GM12878 (cell line): Measurements from ENCODE around the gene ZWILCH. TPM values are rescaled to one million over a fixed set of nuclear protein-coding genes. Genes with fewer than 3 reads are reported as not detected.

Source experiments
- ATAC-seq: fragments of 200-7000 bp; cut with Tn5 transposase; 3 replicates; pipeline ENCODE4 v1.9.1; 2020; ENCODE audit warnings: mild to moderate bottlenecking, moderate library complexity
- BruUV-seq: library from RNA; stranded (reverse); fragments of 400-500 nt; replicated peaks from 2 replicates; lab custom pipeline; 2021; lab: Mats Ljungman, UMichigan
- CTCF ChIA-PET: fragments of 300-600 bp; sonication (Branson Sonifier 250); formaldehyde crosslinking; extraction: SDS; loops from one replicate; lab custom pipeline; 2021; ENCODE audit warnings: inconsistent platforms; lab: Yijun Ruan, JAX
- POLR2A ChIA-PET: fragments of 350-600 bp; formaldehyde crosslinking; extraction: SDS; loops from one replicate; lab custom pipeline; 2021; ENCODE audit warnings: inconsistent platforms; lab: Charles Lee
- RAD21 ChIA-PET: fragments of 300-600 bp; sonication (Branson Sonifier 250); formaldehyde crosslinking; loops from one replicate; lab custom pipeline; 2023; ENCODE audit warnings: antibody characterized with exemption; ENCODE audit not compliant: unreplicated experiment; lab: Charles Lee
- SMC1A ChIA-PET: fragments of 300-600 bp; sonication (Branson Sonifier 250); formaldehyde crosslinking; loops from one replicate; lab custom pipeline; 2023; ENCODE audit not compliant: unreplicated experiment, uncharacterized antibody; lab: Charles Lee
- DNase-seq: peaks from one replicate; pipeline ENCODE4 v3.0.0-alpha.2; 2011; ENCODE audit warnings: low read depth, low spot score
- FAIRE-seq: peaks from 3 replicates; lab custom pipeline; 2011; peaks lifted over from hg19 to GRCh38; lab: Jason Lieb, UNC
- H2AFZ ChIP-seq: 2 replicates; pipeline ENCODE4 v1.6.0; 2011; ENCODE audit warnings: low read depth, low read length, control low read depth; ENCODE audit not compliant: control insufficient read depth
- H3K27ac ChIP-seq: 2 replicates; pipeline ENCODE4 v1.5.1; 2011; ENCODE audit warnings: control low read depth; ENCODE audit not compliant: control insufficient read depth, insufficient read depth
- H3K27me3 ChIP-seq, 2 experiments: replicated peaks in 1 of 2; 2 replicates each; pipeline versions ENCODE4 v1.6.0 to v1.6.1; 2011; ENCODE audit warnings: low read length in 1 of 2; ENCODE audit not compliant: control insufficient read depth in 2 of 2, insufficient read depth in 2 of 2
- H3K36me3 ChIP-seq, 2 experiments: 2 replicates each; pipeline ENCODE4 v1.5.1; 2011; ENCODE audit warnings: low read length in 1 of 2; ENCODE audit not compliant: control insufficient read depth in 2 of 2, insufficient read depth in 2 of 2
- H3K4me1 ChIP-seq: 2 replicates; pipeline ENCODE4 v1.6.1; 2011; ENCODE audit warnings: mild to moderate bottlenecking, low read length, moderate library complexity, mixed read lengths; ENCODE audit not compliant: control insufficient read depth, insufficient read depth
- H3K4me2 ChIP-seq: 2 replicates; pipeline ENCODE4 v1.6.0; 2011; ENCODE audit warnings: control low read depth; ENCODE audit not compliant: control insufficient read depth, insufficient read depth
- H3K4me3 ChIP-seq: fragments of 200-600 bp; sonication (generic); 2 replicates; pipeline ENCODE4 v1.5.1; 2016
- H3K79me2 ChIP-seq: 2 replicates; pipeline ENCODE4 v1.6.0; 2011; ENCODE audit warnings: low read length; ENCODE audit not compliant: control insufficient read depth, insufficient read depth
- H3K9ac ChIP-seq: 2 replicates; pipeline ENCODE4 v1.8.0; 2011; ENCODE audit warnings: low read length, control low read depth, mixed read lengths; ENCODE audit not compliant: control insufficient read depth, insufficient read depth
- H3K9me3 ChIP-seq: replicated peaks from 3 replicates; pipeline ENCODE4 v1.5.1; 2011; ENCODE audit warnings: mild to moderate bottlenecking, low read length; ENCODE audit not compliant: control insufficient read depth, insufficient read depth
- H4K20me1 ChIP-seq: 2 replicates; pipeline ENCODE4 v1.6.0; 2011; ENCODE audit not compliant: control insufficient read depth, insufficient read depth
- DPF2 ChIP-seq: fragments of 450-650 bp; IDR thresholded peaks from 2 replicates; pipeline ENCODE4 v1.6.1; 2017; ENCODE audit warnings: mild to moderate bottlenecking
- PRDM15 ChIP-seq: fragments of 450-650 bp; formaldehyde crosslinking; IDR thresholded peaks from 2 replicates; pipeline ENCODE4 v1.4.0; 2020; ENCODE audit warnings: mild to moderate bottlenecking, moderate library complexity
- RBBP5 ChIP-seq: fragments of 200-600 bp; sonication (generic); conservative IDR thresholded peaks from 2 replicates; pipeline ENCODE4 v1.6.1; 2016
- TCF12 ChIP-seq: IDR thresholded peaks from 2 replicates; pipeline ENCODE4 v1.6.1; 2011; ENCODE audit warnings: low read depth, mild to moderate bottlenecking, low read length
- WGBS: methylation state at CpG from one replicate; pipeline ENCODE4 v1.1.6; 2016; ENCODE audit warnings: low lambda C conversion rate; ENCODE audit not compliant: insufficient replicate concordance, insufficient coverage; ENCODE audit errors: missing lambda C conversion rate; 5-methylcytosine and 5-hydroxymethylcytosine counted together
- in situ Hi-C: fragments of 300-500 bp; cut with MboI; formaldehyde crosslinking; loops from 9 replicates; pipeline ENCODE4 v1.14.3; 2018; ENCODE audit warnings: mixed read lengths
- intact Hi-C: fragments of 100-400 bp; cut with micrococcal nuclease; formaldehyde crosslinking; loops from one replicate; pipeline ENCODE4 v1.14.2; 2022; ENCODE audit not compliant: unreplicated experiment
- polyA plus RNA-seq, 11 experiments: library from polyadenylated mRNA; depleted of rRNA in 4 of 11; unstranded in 6 of 11; stranded (reverse) in 5 of 11; fragments of >200 nt; fragmentation: Nextera tagmentation in 4 of 11; fragmentation: Illumina TruSeq in 1 of 11; extraction: Ambion mirVana in 4 of 11; extraction: Trizol in 1 of 11; gene quantifications; 1 replicate in 1 of 11; 2 replicates in 10 of 11; pipeline versions ENCODE4 v1.2.1 to v1.2.3, GENCODE V29; 2011 to 2016; ENCODE audit warnings: inconsistent platforms in 2 of 11, missing spikeins in 2 of 11, low read depth in 1 of 11
- total RNA-seq, 4 experiments: library from RNA; depleted of rRNA in 3 of 4; stranded (reverse); fragments of >200 nt in 3 of 4; fragmentation: Illumina TruSeq in 1 of 4; extraction: Trizol in 1 of 4; gene quantifications; 2 replicates each; pipeline versions ENCODE4 v1.2.1 to v1.2.3, GENCODE V29; 2013 to 2021

Gene ZWILCH
- total and polyA plus RNA-seq, 10 of the 15 experiments (the other 5 are each of a cell fraction or from before 2014, with no cell fraction given): 15.6 to 73.9 (median 32.4) TPM

GRCh38 chr15:66505818-66506217, 692 bp downstream of the ZWILCH start:
- no TSS peak for BruUV-seq
- intact Hi-C loops: no loop called here

More at GRCh38 chr15:66505818-66506217, 692 bp downstream of the ZWILCH start:
- H3K36me3 ChIP-seq: peaks cover 2 to 21% of the 10 kb centered on the region in 2 experiments; a peak in 3 of 4 replicates
- H3K27me3 ChIP-seq: no peaks in the 10 kb centered on the region
- CTCF ChIA-PET: interaction anchor here (1.5 kb wide), 1 partner anchor 33 kb away, joined by 3 read pairs; no protein-coding TSS in a partner anchor
- no peaks in the 10 kb centered on the region for H3K9me3 ChIP-seq
- H4K20me1 ChIP-seq: no peaks in the 10 kb centered on the region
- peak overlapping the region; percentile 95 for H2AFZ ChIP-seq
- FAIRE-seq (no peak), DNase-seq (no peak), ATAC-seq (no peak)
- peak overlapping the region; percentile 99 for H3K4me3 ChIP-seq
- in situ Hi-C loops: no loop called here
- POLR2A ChIA-PET: interaction anchor here (0.6 to 2.3 kb wide), 6 partner anchors 9 to 211 kb away, joined by 4 to 9 read pairs (median 5); partner anchors contain the start of gene SNAPC5
- SMC1A ChIA-PET: interaction anchor here (0.7 to 1.1 kb wide), 2 partner anchors 61 to 81 kb away, joined by 3 read pairs; no protein-coding TSS in a partner anchor
- H3K9ac ChIP-seq: peak overlapping the region; percentile 97
- H3K4me1 ChIP-seq: no peaks in the 10 kb centered on the region
- peak overlapping the region; percentile 97 for H3K27ac ChIP-seq
- RAD21 ChIA-PET: interaction anchor here (1.1 to 1.5 kb wide), 3 partner anchors 106 to 120 kb away, joined by 3 to 4 read pairs (median 3); partner anchors contain the start of gene MAP2K1
- H3K4me2 ChIP-seq: peak overlapping the region; percentile 36
- under 1% methylated on average over 4 of the region's 4 CpGs for WGBS
- no peak for TF ChIP-seq TCF12
- TF ChIP-seq RBBP5: no peak
- no peak for TF ChIP-seq PRDM15
- no peak for TF ChIP-seq DPF2
- peaks cover 74% of the 10 kb centered on the region for H3K79me2 ChIP-seq
